GM12801 (cell line): ENCODE data around the gene PHKA2.

Experiments
- CTCF ChIP-seq: IDR thresholded peaks from one replicate; pipeline ENCODE4 v1.5.1; 2011; ENCODE audit warnings: control low read depth; ENCODE audit not compliant: insufficient read length; ENCODE audit errors: extremely low read depth

The PHKA2 gene

DNA sequence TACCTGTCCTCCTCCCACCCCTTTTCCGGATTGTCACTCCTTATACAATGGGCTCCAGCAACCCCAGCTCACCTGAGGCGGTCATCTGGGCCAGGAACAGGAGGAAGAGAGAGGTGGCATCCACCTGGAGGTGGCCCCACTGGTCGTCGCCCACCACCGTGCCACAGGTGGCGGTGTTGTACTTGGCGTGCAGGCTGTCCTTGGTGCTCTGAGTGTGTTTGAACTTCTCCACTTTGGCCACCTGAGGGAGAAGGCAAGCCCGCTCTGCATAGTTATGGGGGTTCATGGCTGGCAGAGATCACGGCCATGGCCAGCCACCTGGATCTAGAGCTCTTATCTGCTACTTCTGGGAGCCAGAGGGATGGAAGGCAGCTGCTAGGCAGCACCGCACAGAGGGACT is 32.9 kb downstream of the PHKA2 start:
- no peak for TF ChIP-seq CTCF

- no peak for TF ChIP-seq CTCF
These were observed 34.0 kb downstream of the PHKA2 start for GRCh38 chrX:18949944-18950301.

DNA sequence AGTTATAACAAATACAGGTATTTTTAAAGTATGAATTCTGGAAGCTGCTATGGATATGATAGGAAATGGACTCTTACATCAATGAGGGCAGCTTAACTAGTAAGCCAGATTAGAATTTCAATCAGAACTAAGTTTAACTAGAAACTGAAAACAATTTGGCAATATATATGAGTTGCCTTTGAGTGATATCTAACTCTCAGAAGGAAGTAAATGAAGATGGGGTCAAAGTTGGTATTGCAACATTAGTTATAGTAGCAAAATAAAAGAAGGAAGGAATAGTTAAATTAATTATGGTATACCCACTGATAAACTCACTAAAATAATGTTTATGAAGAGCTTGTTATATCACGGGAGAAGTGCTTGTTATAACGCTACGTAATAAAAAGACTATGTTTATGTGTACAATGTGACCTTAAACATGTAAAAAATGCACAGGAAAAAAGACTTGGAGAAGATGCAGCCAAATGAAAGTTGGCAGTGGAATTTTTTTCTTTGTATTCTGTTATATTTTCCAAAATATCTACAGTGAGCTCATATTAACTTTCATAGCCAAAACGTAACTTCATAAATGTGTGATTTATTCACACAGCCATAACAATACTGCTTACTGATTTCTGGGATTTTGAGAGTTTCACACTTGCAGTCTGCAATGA is 34.5 kb downstream of the PHKA2 start:
- no peak for TF ChIP-seq CTCF

DNA sequence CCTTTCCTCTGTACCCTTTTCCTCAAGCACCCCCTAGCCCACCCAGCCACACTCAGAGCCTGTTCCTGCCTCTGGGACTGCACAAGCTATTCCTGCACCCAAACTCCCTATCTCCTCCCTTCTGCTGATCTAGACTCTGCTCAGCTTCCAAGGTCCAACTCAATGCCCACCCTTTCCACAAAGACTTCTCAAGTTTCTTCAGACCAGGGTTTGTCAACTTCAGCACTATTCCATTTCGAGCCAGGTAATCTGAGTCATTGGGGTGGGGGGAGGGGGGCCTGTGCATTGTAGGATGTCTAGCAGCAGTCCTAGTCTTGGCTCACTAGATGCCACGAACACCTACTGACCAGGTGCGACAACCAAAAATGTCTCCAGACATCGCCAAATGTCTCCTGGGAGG is 37.3 kb downstream of the PHKA2 start:
- TF ChIP-seq CTCF: no peak

DNA sequence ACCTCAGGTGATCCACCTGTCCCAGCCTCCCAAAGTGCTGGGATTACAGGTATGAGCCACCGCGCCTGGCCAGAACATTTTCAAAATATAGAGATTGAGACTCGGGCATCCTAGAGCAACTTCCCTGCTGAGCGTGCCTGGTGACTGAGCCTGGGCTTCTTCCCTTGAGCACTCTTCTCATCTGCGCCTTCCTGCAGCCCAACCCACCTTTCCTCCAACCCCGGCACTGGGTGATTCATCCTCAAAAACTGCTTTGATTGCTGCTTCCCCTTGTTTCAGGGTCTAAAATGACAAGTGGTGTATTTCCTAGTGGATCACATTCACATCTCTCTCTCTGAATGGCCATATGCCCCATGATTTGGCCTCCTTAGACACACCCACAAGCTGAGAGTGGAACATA is 37.8 kb downstream of the PHKA2 start:
- TF ChIP-seq CTCF: no peak

- no peak for TF ChIP-seq CTCF
These were observed 38.4 kb downstream of the PHKA2 start for GRCh38 chrX:18945483-18945882.

GRCh38 chrX:18944482-18944881 is 39.4 kb downstream of the PHKA2 start:
- no peak for TF ChIP-seq CTCF

DNA sequence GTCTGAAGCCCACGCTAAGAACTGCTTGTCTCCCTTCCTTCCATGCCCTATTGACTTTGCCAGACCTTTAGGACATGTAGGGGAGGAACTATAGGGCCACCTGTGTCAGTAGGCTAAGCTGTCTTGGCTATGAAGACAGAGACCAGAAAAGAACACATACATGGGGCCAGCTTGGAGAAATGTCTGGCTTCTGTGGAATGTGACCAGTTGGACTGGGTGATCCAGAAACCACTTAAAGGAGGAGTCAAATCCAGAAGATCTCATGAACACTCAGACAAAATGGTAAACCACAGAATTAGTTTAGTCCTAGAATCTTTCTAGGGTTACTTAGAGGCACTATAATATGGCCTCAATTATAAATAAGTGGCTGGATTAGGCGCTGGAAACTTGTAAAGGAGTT is 42.0 kb downstream of the PHKA2 start:
- TF ChIP-seq CTCF: no peak
